ENCODE results near the gene RAPGEF3.

Gene RAPGEF3

GRCh38 chr12:47758834-47759690 lies at the start of gene RAPGEF3 (continued):
- TF ChIP-seq ZNF610 (tag by site-specific recombination; IDR thresholded peaks at IDR 0.05; ENCODE audit: borderline replicate concordance) = no peak
- no peak for TF ChIP-seq OVOL3 (tag by site-specific recombination; IDR thresholded peaks at IDR 0.05)
- TF ChIP-seq MZF1 (tag by site-specific recombination; IDR thresholded peaks at IDR 0.05; ENCODE audit: borderline replicate concordance) = no peak
- TF ChIP-seq ZNF2 (tag by site-specific recombination; IDR thresholded peaks at IDR 0.05) = peak; percentile 40; the same call in 1 of the 2 replicates
- no peak for TF ChIP-seq ZNF558 (tag by site-specific recombination; IDR thresholded peaks at IDR 0.05)
- no peak for TF ChIP-seq ZNF184 (tag by site-specific recombination; IDR thresholded peaks at IDR 0.05)
- TF ChIP-seq ZNF555 (tag by site-specific recombination; conservative IDR thresholded peaks at IDR 0.05) = no peak
- no peak for TF ChIP-seq ZNF140 (tag by site-specific recombination; IDR thresholded peaks at IDR 0.05)
- TF ChIP-seq ZXDB (tag by site-specific recombination; IDR thresholded peaks at IDR 0.05) = peak; percentile 68
- no peak for TF ChIP-seq ZNF146 (tag by site-specific recombination; IDR thresholded peaks at IDR 0.05)
- TF ChIP-seq SP3 (tag by site-specific recombination; IDR thresholded peaks at IDR 0.05) = peak; percentile 90
- TF ChIP-seq ZNF785 (tag by site-specific recombination; IDR thresholded peaks at IDR 0.05) = no peak
- TF ChIP-seq ZBTB20 (tag by site-specific recombination; IDR thresholded peaks at IDR 0.05) = peak; percentile 45; the same call in 1 of the 2 replicates
- no peak for TF ChIP-seq ZNF202 (tag by site-specific recombination; IDR thresholded peaks at IDR 0.05; ENCODE audit: borderline replicate concordance)
- no peak for TF ChIP-seq MEIS1 (CRISPR knock-in tag; IDR thresholded peaks at IDR 0.05; ENCODE audit: borderline replicate concordance)
- peak; percentile 30; the same call in 1 of the 2 replicates for TF ChIP-seq ZNF335 (tag by site-specific recombination; conservative IDR thresholded peaks at IDR 0.05)
- TF ChIP-seq ZNF248 (tag by site-specific recombination; IDR thresholded peaks at IDR 0.05) = no peak
- no peak for TF ChIP-seq ZNF354C (tag by site-specific recombination; IDR thresholded peaks at IDR 0.05; ENCODE audit: borderline replicate concordance, low read depth)
- TF ChIP-seq ZNF391 (tag by site-specific recombination; IDR thresholded peaks at IDR 0.05; ENCODE audit: borderline replicate concordance, low read depth) = 0 out of 2 replicates have a peak, but pooled peaks have one; percentile 55
- no peak for TF ChIP-seq YY1 (tag by site-specific recombination; IDR thresholded peaks at IDR 0.05)
- no peak; the same call in 1 of the 2 replicates for TF ChIP-seq REST (tag by site-specific recombination; IDR thresholded peaks at IDR 0.05)
- TF ChIP-seq ZBTB26 (tag by site-specific recombination; optimal IDR thresholded peaks at IDR 0.05) = peak; percentile 21
- peak; percentile 44; the same call in 1 of the 2 replicates for TF ChIP-seq ZNF324 (tag by site-specific recombination; IDR thresholded peaks at IDR 0.05)
- TF ChIP-seq GLI4 (tag by site-specific recombination; IDR thresholded peaks at IDR 0.05) = no peak
- peak; percentile 77 for TF ChIP-seq ZEB2 (tag by site-specific recombination; IDR thresholded peaks at IDR 0.05)
- TF ChIP-seq ZNF645 (tag by site-specific recombination; IDR thresholded peaks at IDR 0.05) = no peak
- no peak for TF ChIP-seq ZNF169 (tag by site-specific recombination; IDR thresholded peaks at IDR 0.05)
- TF ChIP-seq ZNF660 (tag by site-specific recombination; IDR thresholded peaks at IDR 0.05) = peak; percentile 45; the same call in 1 of the 2 replicates
- peak; percentile 87 for TF ChIP-seq GLIS1 (tag by site-specific recombination; IDR thresholded peaks at IDR 0.05)
- no peak for TF ChIP-seq ZNF624 (tag by site-specific recombination; IDR thresholded peaks at IDR 0.05)
- TF ChIP-seq ZFP69B (tag by site-specific recombination; IDR thresholded peaks at IDR 0.05) = no peak; the same call in 1 of the 2 replicates
- no peak for TF ChIP-seq ZNF670 (tag by site-specific recombination; IDR thresholded peaks at IDR 0.05; ENCODE audit: low read depth)
- TF ChIP-seq ZNF510 (tag by site-specific recombination; IDR thresholded peaks at IDR 0.05; ENCODE audit: insufficient replicate concordance) = no peak
- TF ChIP-seq ZFP37 (tag by site-specific recombination; IDR thresholded peaks at IDR 0.05) = 0 out of 2 replicates have a peak, but pooled peaks have one; percentile 51
- TF ChIP-seq ZBTB48 (tag by site-specific recombination; IDR thresholded peaks at IDR 0.05) = peak; percentile 79; the same call in 1 of the 2 replicates
